NCI-H1436 treated with DMSO at 0.1 percent for 48 hours (cell line): ENCODE data around the gene KCNJ6.
A peak's percentile ranks its signal among the peaks of the same experiment; 100 is the strongest.
"Not testable (repeated sequence)": the region's sequence is repeated elsewhere in the genome, so short reads cannot be mapped to it uniquely, and the experiment has no call there.

Source experiments
- DNase-seq: peaks from one replicate; lab custom pipeline; 2025; lab: John Stamatoyannopoulos, UW

The KCNJ6 gene

DNA sequence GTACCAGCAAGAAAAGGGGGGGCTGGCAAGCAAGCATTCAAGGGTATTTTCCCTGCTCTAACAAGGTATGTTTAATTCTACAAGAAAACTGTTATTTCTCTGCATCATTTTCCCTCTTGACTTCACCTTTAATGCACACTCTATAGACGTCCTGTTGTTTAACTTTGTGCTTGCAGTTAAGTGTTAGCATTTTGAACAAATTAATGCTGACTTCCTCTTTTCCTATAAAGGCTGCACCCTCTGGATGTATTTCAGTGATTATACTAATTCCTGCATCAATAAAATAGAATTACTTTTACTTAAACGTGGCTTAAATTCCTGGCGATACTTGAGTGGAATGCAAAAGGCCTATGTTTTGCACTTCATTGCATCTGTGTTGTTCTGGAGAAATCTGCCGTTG is 183.3 kb downstream of the KCNJ6 start:
- no peak for DNase-seq

DNA sequence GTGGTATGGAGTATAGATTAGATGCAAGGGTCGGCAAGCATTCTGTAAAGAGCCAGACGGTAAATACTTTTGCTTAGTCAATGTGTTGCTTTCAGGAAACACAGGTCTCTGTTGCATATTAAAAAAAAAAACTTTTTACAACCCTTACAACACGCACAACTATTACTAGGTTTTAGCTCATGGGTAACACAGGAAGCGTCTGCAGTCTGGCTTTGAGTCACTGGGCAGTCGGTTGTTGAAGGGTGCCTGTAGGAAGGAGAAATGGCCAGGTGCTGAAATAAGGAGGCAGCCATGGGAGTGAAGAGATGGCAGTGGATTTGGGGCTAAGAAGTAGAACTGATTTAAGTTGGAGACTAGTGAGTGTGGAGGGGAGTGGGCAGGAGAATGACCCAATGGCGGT is 192.1 kb downstream of the KCNJ6 start:
- DNase-seq = no peak

DNA sequence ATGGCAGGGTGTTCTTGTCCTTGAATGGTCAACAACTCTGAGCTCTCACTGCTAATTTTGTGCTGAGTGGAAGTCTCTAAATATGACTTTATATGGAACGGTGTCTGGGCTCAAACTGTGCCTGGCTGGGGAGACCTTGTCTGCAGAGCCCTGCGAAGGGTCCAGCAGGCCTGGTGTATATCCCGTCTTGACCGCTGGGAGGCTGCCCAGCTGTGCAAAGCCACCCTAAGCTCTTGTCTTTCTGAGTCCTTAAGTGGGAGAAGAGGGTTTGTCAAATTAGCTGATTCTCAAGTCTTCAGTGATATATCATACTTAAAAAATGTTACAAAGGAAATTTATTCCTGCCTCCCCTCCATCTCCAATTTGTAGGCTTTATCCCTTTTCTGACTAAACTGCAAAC is 198.7 kb downstream of the KCNJ6 start:
- no peak for DNase-seq

DNA sequence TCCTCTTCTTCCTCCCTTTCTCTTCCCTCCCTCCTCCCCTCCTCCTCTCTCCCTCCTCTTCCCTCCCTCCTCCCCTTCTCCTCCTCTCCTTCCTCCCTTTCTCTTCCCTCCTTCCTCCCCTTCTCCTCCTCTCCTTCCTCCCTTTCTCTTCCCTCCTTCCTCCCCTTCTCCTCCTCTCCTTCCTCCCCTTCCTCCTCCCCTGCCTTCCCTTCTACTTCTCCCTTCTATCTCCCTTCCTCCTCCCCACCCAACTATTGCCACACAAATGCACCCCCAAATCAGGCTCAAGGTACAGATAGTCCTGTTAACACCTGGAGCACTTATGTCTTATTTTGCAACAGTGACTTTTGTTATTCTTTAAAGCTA is 203.7 kb downstream of the KCNJ6 start:
- not testable (repeated sequence) for DNase-seq

DNA sequence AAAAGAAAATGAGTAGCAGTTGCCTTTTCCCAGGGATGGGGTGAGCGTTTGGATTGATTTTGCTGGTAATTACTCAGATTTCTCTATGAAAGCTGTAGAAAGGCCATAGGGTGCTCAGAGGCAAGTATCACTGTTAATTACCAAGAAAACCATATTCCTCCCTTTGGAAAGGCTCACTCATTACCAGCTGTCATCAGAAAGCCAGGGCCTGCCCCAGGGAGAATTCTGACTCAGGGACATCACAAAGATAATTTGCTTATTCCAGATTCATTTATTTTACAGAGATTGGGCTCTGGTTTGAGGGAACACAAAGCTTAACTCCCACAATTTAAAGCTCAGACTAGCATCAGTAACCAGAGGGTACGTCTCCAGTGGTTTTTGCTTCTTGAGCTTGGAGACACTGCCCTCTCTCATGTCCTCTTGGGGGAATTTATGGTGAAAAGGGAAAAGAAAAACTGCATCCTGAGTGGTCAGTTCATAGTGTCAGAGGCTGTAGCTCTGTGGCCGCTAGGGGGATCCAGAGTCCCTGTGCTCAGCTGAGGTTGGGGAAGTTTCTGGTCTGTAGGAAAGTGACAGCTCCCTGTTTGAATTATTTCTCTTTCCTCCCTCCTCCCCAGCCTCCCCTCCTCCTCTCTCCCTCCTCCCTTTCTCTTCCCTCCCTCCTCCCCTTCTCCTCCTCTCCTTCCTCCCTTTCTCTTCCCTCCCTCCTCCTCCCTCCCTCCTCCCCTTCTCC is 204.3 kb downstream of the KCNJ6 start:
- peak; percentile 7 for DNase-seq

DNA sequence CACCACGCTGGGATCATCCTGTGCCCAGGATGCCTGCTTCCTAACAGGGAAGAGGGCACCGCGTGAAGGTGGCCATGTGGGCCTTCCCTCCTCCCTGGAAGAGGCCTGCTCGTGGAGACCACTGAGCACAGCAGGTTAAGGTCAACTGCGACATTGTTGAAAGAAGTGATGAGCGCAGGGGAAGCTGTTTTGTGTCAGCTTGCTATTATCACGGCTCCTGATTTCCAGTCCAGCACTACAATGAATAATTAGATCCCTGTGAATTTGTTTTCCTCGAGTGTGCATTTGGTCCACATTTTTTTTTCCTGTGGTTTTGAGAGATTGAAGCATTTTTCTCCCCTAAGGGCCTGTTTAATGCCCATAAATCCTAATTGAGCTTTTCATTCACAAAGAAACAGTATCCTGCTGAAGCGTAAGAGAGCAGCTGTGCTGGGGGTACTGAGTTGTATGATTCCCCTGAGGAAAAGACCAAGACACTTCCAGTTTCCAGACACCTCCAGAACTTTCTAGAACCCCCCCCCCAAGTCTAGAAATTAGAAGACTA is 204.9 kb downstream of the KCNJ6 start:
- DNase-seq = no peak

DNA sequence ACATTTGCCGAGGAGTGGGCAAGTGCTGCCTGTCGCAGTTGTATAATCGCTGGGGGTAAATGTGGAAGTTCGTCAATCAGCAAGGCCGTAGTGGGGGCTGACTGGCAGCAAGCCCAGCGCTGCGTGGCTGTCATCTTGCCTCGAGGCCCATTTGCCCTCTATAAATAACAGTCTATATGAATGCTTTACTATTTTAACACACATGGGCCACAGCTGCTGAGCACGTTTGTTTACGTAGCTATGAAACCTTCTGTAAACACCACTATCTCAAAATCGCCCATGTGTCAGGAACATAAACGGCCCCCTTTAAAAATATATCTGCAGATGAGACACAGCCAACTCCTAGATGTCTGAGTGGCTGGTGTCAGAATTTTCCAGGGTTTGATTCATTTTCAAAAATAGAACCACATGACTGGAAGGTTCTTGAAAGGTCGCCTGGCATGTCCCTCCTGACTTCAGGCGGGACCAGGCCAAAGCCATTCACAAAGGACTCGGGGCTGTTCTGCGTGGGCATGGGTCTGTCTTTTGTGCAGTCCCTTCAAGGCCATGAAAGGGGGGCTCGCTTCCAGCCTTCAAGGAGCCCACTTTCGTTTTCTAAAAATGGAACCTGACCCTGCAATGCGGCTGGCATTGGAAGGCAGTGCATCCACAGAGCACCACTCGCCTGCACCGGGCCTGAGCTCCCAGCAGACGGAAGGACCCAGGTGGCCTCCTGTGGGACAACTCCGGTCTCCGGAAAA is 205.5 kb downstream of the KCNJ6 start:
- peak; percentile 37 for DNase-seq

DNA sequence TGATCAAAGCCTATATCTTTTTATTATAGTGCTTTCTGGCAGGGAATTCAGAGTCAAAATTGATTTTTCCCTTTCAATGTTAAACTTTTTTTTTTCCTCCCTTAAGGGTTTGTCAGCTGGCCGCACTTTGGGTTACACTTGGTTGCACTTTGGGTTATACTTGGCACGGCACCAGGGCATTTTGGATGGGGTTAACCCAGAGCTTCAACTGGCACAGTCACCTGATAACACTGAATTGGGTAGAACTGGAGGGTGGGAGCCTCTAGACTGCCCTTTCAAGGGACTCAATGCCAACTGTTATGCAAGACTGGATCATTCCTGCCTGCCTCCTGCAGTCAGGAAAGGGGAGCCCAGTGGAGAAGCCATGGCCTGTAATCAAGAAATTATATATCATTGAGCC is 211.5 kb downstream of the KCNJ6 start:
- DNase-seq = no peak

DNA sequence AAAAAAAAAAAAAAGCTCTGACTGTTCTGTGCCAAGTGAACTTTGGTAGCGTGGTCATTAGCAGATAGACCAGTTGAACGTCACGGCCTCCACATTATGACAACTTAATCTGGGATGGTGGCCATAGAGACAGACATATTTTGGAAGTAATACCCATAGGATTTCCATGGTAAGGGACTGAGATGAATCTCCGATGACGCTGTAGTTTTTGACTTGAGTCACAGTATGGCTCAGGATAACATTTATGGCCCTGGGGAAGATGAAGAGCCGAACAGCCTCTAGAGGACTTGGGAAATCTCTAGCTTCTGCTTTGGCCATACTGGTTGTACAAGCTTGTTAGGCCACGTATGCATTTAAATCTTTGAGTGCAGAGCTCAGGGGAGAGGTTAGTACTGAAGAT is 214.0 kb downstream of the KCNJ6 start:
- no peak for DNase-seq

DNA sequence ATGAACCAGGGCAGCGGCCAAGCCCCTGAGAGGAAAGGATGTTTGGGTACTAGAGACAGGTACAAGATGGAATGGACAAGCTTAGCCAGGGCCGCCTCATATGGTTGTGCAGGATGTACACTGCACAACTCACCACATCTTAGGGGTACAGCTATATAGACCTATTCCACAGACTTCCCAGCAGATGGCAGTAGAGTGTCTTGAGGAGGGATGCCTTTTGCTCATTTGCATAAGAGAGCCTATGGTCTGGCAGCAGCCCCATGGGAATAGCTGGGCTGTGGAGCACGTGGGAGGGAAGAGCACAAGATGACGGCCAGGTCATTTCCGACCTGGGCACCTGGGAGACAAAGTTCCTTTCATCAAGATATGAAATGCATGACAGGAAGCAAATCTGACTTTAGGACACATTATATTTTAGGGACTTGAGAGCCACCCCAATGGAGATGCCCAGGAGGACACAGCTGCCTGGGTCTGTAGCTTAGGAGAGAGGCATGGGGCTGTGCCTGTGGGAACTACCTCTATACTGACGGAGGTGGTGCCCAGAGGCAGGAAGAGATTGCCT is 215.5 kb downstream of the KCNJ6 start:
- DNase-seq = peak; percentile 31

DNA sequence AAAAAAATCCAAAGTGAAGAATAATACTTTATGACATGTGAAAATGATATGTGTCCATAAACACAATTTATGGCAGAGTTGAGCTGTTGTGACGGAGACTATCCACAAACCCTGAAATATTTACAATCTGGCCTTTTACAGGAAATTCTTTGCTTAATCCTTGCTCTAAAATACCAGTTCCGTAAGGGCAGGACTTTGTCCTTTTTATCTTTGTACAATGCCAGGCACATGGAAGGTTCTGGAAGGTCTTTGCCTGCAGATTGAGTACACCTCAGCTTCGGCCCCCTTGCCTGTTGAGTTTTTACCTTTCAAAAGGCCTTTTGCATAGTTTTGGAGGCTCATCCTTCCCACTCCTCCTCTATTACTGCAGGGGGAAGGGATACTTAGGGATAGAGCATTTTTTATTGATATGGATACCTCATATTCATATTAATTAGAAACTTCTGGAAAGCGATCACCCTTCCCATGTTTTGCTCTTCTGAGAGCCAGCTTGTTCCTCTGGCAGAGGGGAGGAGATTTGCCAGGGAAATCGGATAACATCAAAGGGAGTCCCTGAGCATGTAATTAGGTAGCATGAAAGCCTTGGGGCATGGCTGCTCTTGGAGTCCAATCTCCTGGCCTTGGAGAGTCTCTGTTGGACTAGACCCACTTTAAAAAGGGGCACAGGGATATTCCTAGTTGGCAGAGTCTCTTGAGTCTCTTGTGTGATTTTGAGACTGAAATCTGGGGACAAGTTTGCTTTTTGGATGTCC is 217.1 kb downstream of the KCNJ6 start:
- DNase-seq = no peak

DNA sequence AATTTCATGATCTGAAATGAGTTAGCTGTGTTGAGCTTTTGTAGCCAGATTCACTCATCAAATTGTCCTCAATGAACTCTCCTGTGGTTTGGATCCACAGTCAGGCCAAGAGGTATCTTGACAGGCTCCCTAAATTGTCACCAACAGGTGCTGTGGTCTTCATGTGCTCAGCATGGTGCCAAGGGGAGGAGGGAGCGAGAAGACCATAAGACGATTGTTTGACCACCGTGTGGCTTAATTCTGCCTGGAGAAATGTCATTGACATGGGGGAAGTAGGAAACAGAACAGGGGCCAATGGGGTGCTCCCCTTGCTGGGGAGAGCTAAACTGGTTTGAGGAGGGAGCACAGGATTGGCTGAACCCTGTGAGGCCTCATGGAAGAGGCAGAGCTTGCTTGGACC is 219.3 kb downstream of the KCNJ6 start:
- no peak for DNase-seq

DNA sequence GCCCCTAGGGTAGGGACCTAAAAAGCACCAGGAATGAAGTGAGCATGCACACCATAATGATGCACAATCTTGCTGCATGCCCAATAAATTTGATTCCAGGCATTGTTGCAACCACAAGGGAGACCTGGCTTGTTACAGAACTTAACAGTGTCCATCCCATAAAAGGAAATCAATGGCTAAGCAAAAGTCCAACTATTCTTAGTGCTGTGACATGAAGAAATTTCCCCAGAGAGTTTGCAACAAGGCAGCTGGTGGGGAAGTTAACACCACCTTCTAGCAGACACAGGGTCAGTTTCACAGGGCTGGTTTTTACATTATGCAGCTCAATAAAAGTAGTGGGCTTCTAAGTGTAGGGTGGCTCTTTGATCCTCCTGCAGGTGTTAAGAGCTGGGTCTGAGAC is 221.1 kb downstream of the KCNJ6 start:
- DNase-seq = no peak

DNA sequence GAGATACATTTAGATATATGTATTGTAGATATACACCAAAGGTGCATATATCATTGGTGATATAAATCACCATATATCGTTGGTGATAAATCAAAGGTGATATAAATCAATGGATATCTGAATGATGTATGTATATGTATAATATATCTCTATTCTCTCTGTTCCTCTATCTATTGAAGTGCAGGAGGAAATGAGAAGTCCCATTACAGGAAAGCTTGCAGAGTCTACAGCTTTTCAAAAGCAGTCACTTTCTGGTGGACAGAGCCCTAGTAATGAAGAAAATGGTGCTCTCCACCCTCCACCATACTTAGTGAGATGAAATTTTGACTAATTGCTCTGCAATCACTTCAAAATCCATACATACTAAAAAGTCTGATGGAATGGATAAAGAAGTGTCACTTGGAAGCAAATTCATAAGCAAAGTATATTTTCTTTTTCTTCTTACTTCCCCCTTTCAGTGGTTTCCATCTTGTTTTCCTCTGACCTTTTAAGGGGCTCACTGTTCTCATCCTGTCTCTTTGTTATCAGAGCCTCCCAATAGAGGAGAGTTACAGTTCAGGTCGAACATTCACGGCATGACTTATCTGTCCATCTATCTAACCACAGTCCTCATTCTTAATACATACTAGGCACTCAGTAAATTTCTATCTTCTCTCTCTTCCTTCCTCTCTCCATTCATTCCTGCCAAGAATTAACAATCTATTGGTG is 227.2 kb downstream of the KCNJ6 start:
- DNase-seq = no peak

DNA sequence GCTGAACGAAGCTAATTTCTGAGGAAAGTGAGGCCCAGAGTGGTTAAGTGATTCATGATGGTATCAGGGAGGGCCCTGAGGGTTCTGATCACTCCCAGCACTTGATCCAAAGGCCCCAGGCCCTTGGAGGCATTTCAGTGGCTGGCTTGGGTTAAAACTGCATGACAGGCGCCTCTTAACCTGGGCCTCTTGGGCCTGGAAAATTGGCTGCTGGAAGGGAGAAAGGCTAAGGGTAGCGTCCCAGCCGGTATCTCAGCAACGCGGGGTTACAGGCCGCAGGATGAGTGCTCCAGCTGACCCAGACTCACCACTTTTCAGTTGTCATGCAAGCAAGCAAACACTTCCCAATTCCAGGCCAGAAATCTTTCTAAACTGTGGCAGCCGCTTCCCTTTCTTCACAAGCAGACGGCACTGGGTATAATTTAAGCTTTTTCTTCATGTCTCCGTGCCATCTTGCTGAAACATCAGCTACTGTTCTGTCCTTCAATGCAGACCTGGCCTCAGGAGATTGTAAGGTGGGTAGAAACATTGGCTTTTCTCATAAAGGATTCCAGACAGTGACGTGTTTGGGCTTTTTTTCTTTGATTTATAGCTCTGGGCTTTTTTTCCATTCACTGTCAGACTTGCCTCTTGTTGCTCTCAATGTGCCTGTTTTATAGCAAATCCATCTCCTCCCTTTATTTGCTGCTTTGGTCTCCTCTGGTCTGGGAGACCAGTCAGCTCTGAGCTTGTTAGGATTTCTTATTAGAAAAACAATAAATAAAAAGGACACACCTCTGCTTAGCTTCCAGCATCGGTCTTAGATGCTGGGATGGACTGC is 229.1 kb downstream of the KCNJ6 start:
- no peak for DNase-seq

DNA sequence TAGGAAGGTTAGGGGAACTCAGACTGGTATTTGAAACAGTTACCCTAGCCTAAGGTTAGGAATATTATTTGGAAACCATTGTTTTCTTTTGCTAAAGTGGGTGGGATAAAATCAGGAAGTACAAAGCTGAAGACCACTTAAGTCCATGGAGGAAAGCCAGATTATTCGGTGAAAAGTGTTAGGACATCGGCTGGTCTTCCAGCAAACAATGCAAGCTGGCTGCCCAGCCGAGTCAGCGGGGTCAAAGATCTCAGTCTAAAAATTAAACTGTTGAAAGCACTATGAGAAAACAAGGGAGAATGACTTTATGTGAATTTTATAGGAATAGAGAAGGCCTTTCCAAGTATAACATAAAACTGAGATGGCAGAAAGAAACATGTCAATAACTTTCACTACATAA is 231.7 kb downstream of the KCNJ6 start:
- DNase-seq = no peak

DNA sequence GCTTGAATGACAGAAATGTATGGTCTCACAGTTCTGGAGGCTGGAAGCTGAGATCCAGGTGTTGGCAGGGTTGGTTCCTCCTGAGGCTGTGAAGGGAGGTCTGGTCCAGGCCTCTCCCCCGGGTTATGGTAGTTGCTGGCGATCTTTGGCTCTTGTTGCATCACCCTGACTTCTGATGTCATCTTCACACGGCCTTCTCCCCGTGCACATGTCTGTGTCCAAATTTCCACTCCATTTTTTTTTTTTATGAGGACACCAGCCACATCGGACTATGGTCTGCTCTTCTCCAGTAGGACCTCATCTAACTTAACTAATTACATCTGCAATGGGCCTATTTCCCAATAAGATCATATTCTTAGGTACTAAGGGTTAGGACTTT is 232.2 kb downstream of the KCNJ6 start:
- DNase-seq = no peak

DNA sequence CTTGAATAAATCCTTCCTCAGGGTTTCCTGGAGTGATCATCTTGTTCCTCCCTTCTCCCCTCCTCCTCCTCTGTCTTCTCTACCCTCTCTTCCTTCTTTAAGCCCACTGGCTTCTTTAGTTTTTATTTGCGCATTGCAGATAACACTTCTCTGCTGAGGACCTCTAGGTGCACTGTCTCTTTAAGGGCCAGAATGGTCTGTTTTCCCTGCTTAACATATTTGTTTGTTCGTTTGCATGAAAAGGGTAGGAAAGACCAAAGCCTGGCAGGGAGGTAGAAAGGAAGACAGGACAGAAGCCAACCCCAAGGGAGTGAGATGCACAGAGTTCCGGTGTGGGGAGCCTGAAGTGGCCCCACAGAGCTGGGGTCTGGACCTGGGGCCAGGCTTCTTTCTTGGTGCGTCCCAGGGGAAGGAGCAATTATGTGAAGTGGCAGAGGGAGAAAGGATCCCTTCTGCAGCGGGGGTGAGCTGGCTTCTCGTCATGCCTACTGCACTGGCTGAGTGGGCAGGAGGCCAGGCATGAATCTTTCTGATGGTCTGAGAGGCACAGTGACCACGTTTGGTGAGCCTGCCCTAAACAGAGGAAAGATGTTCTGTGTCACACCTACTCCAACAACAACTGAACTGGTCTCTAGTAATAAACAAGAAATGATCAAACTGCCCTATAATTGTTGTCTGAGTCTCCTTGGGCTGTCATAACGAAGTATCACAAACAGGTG is 232.7 kb downstream of the KCNJ6 start:
- no peak for DNase-seq

DNA sequence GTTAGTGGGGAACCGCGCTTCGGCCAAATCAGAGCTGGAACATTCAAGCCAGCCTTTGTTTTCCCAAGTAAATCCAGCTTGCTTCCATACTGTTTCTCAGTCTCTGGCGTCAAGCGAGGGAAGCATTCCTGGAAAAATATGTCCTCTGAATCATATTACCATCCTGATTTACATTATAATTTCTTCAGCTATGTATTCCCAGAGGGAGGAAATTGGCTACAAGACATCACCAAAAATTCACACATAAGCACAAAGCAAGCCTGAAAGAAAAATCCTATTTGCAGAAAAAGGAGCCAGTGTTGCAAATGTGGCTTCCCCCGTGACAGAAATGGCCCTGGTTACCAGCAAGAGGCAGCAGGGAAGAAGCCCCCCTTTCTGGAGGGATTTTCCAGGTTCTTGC is 233.3 kb downstream of the KCNJ6 start:
- no peak for DNase-seq

DNA sequence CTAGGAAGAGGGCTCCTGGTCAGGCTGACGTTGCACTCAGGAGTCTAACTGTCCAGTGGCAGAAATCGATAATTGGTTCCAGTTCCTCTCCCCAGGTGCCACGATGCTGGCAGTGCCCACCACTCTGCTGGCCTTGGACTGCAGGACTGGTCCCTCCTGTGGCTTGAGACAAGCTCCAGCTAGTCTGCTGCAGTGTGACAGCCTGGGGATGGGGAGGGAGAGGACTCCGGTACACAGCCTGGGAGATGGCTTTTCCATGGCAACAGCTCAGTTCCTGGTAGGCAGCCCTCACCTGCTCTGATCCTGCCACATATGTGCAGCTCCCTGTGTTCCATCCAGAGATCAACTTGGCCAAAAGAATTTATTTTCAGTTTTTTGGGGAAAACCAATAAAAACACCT is 239.3 kb downstream of the KCNJ6 start:
- DNase-seq = no peak
